Measurements from ENCODE around the gene ILKAP. TPM values are rescaled to one million over a fixed set of nuclear protein-coding genes. Genes with fewer than 3 reads are reported as not detected.

ILKAP gene
- total and polyA plus RNA-seq, 4 experiments from 2014 or later: 44.4 to 87.8 (median 63.2) TPM

GRCh38 chr2:238154570-238154969 is 48.9 kb downstream of the ILKAP start:
- Mint-ChIP-seq H3K4me1 (peaks cover 4 to 5% (median 4%) of the 10 kb centered on the region in 4 donors), H3K27ac (no peak overlapping the region), H3K36me3 (no peaks in the 10 kb centered on the region), H3K9me3 (peaks cover 0 to 2% (median 0%) of the 10 kb centered on the region in 8 donors), H3K4me3 (no peak overlapping the region), H3K27me3 (peaks cover 3 to 4% of the 10 kb centered on the region in 2 donors)
- Histone ChIP-seq H3K9me3 (ENCODE audit: control insufficient read depth in 1 of 2, low read length in 2 of 2) (no peaks in the 10 kb centered on the region), H3K27ac (ENCODE audit: low read depth, low read length) (no peak overlapping the region), H3K36me3 (ENCODE audit: insufficient read depth, low read length) (no peaks in the 10 kb centered on the region), H3K4me1 (ENCODE audit: insufficient read depth, low read length) (peaks cover 4% of the 10 kb centered on the region), H3K4me3 (ENCODE audit: low read length in 2 of 2) (no peak overlapping the region), H3K27me3 (ENCODE audit: insufficient read depth, low read length) (peaks cover 4% of the 10 kb centered on the region)
- DNase-seq: no peak
- intact Hi-C loops (cut with micrococcal nuclease): no loop called here
- POLR2A ChIA-PET (ENCODE audit: partially characterized antibody): no interaction called here
- CTCF ChIA-PET (ENCODE audit: partially characterized antibody): interaction anchor here (1.4 kb wide), 1 partner anchor 133 kb away, joined by 3 read pairs; the partner anchor contains the start of gene PER2

DNA sequence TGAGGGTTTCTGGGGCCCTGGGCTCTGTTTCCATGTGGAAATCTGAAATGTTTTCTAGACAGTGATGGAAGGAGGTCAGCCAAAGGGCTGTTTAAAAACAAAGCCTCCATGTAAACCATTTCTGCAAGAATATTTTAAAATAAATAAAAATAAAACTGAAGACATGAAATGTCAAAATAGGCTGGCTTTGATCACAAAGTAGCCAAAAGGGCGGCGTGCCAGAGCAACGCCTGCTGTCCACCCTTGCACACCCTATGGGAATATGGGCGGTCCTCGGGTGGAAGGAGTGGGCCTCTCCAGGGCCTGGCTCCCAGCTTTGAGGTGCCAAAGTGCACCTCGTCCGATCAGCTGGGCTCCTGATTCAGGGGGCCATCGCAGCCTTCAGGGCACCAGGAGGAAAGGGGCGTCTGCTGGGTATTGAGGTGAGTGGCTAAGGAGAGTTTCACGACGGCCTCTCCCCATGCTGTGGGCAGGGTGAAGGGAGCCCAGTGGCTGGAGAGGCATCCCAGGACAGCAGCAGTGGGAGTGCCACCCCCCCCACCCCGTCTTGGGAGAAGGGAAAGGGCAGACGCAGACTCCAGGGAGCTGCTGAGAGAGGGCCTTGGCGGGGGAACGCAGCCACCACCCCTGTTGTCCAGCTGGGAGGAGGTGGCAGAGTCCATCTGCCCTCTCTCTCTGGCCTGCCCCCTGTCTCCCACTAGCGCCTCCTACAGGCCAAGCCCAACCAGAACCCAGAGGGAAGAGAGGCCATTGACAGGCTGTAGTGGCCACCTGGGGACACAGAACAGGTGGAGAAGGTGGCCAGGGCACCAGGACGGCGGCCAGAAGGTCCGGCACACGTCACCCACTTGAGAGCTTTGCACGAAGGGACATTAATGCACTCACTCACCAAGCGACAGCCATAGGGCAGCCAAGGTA is 50.5 kb downstream of the ILKAP start:
- Histone ChIP-seq H3K27me3 (ENCODE audit: insufficient read depth, low read length) (no peaks in the 10 kb centered on the region), H3K4me3 (ENCODE audit: low read length in 2 of 2) (no peak overlapping the region), H3K4me1 (ENCODE audit: insufficient read depth, low read length) (no peaks in the 10 kb centered on the region), H3K27ac (ENCODE audit: low read depth, low read length) (no peak overlapping the region), H3K9me3 (ENCODE audit: control insufficient read depth in 1 of 2, low read length in 2 of 2) (no peaks in the 10 kb centered on the region), H3K36me3 (ENCODE audit: insufficient read depth, low read length) (no peaks in the 10 kb centered on the region)
- ChIA-PET CTCF (ENCODE audit: partially characterized antibody) (no interaction called here), POLR2A (ENCODE audit: partially characterized antibody) (no interaction called here)
- intact Hi-C loops (cut with micrococcal nuclease): no loop called here
- Mint-ChIP-seq H3K36me3 (no peaks in the 10 kb centered on the region), H3K4me1 (no peaks in the 10 kb centered on the region), H3K9me3 (peaks cover 0 to 2% (median 0%) of the 10 kb centered on the region in 8 donors), H3K4me3 (no peak overlapping the region), H3K27me3 (no peaks in the 10 kb centered on the region), H3K27ac (no peak overlapping the region)
- DNase-seq: no peak

GRCh38 chr2:238151628-238152235 is 51.8 kb downstream of the ILKAP start:
- H3K27ac Mint-ChIP-seq: no peak overlapping the region
- no peak overlapping the region for H3K27ac ChIP-seq (ENCODE audit: low read depth, low read length)
- ChIA-PET CTCF (ENCODE audit: partially characterized antibody) (no interaction called here), POLR2A (ENCODE audit: partially characterized antibody) (no interaction called here)
- intact Hi-C loops (cut with micrococcal nuclease): no loop called here
- H3K9me3 ChIP-seq (ENCODE audit: control insufficient read depth in 1 of 2, low read length in 2 of 2): no peaks in the 10 kb centered on the region
- H3K4me1 ChIP-seq (ENCODE audit: insufficient read depth, low read length): no peaks in the 10 kb centered on the region
- H3K36me3 Mint-ChIP-seq: no peaks in the 10 kb centered on the region
- no peak for DNase-seq
- no peaks in the 10 kb centered on the region for H3K27me3 ChIP-seq (ENCODE audit: insufficient read depth, low read length)
- H3K4me3 ChIP-seq (ENCODE audit: low read length in 2 of 2): no peak overlapping the region
- peaks cover 0 to 2% (median 0%) of the 10 kb centered on the region in 8 donors for H3K9me3 Mint-ChIP-seq
- H3K4me3 Mint-ChIP-seq: no peak overlapping the region
- no peaks in the 10 kb centered on the region for H3K27me3 Mint-ChIP-seq
- no peaks in the 10 kb centered on the region for H3K4me1 Mint-ChIP-seq
- no peaks in the 10 kb centered on the region for H3K36me3 ChIP-seq (ENCODE audit: insufficient read depth, low read length)

- H3K4me1 ChIP-seq (ENCODE audit: insufficient read depth, low read length): no peaks in the 10 kb centered on the region
- Mint-ChIP-seq H3K9me3 (peaks cover 0 to 2% (median 0%) of the 10 kb centered on the region in 8 donors), H3K4me3 (no peak overlapping the region), H3K27me3 (no peaks in the 10 kb centered on the region), H3K27ac (no peak overlapping the region), H3K36me3 (no peaks in the 10 kb centered on the region), H3K4me1 (no peaks in the 10 kb centered on the region)
- POLR2A ChIA-PET (ENCODE audit: partially characterized antibody): no interaction called here
- no peaks in the 10 kb centered on the region for H3K9me3 ChIP-seq (ENCODE audit: control insufficient read depth in 1 of 2, low read length in 2 of 2)
- H3K27me3 ChIP-seq (ENCODE audit: insufficient read depth, low read length): no peaks in the 10 kb centered on the region
- intact Hi-C loops (cut with micrococcal nuclease): no loop called here
- no peak for DNase-seq
- no peaks in the 10 kb centered on the region for H3K36me3 ChIP-seq (ENCODE audit: insufficient read depth, low read length)
- CTCF ChIA-PET (ENCODE audit: partially characterized antibody): no interaction called here
- H3K4me3 ChIP-seq (ENCODE audit: low read length in 2 of 2): no peak overlapping the region
- no peak overlapping the region for H3K27ac ChIP-seq (ENCODE audit: low read depth, low read length)
These were observed 52.3 kb downstream of the ILKAP start for GRCh38 chr2:238151205-238151604.

DNA sequence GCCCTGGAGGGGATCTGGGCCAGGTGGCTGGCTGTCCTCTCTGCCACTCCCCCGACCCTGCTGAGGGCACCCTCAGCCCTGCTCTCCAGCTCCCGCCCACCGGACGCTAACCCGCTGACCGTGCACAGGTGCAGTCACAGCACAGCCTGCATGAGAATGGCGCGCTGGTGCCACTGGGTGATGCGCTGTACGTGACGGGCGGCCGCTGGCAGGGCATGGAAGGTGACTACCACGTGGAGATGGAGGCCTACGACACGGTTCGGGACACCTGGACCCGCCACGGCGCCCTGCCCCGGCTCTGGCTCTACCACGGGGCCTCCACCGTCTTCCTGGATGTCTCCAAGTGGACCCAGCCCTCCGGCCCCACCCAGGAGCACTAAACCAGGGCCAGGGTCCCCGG is 52.8 kb downstream of the ILKAP start:
- Histone ChIP-seq H3K27ac (ENCODE audit: low read depth, low read length) (no peak overlapping the region), H3K4me1 (ENCODE audit: insufficient read depth, low read length) (no peaks in the 10 kb centered on the region), H3K27me3 (ENCODE audit: insufficient read depth, low read length) (no peaks in the 10 kb centered on the region), H3K4me3 (ENCODE audit: low read length in 2 of 2) (no peak overlapping the region), H3K9me3 (ENCODE audit: control insufficient read depth in 1 of 2, low read length in 2 of 2) (no peaks in the 10 kb centered on the region), H3K36me3 (ENCODE audit: insufficient read depth, low read length) (no peaks in the 10 kb centered on the region)
- CTCF ChIA-PET (ENCODE audit: partially characterized antibody): no interaction called here
- no peak for DNase-seq
- Mint-ChIP-seq H3K4me3 (no peak overlapping the region), H3K36me3 (no peaks in the 10 kb centered on the region), H3K9me3 (peaks cover 0 to 2% (median 0%) of the 10 kb centered on the region in 8 donors), H3K4me1 (no peaks in the 10 kb centered on the region), H3K27me3 (no peaks in the 10 kb centered on the region), H3K27ac (no peak overlapping the region)
- intact Hi-C loops (cut with micrococcal nuclease): no loop called here
- POLR2A ChIA-PET (ENCODE audit: partially characterized antibody): no interaction called here

DNA sequence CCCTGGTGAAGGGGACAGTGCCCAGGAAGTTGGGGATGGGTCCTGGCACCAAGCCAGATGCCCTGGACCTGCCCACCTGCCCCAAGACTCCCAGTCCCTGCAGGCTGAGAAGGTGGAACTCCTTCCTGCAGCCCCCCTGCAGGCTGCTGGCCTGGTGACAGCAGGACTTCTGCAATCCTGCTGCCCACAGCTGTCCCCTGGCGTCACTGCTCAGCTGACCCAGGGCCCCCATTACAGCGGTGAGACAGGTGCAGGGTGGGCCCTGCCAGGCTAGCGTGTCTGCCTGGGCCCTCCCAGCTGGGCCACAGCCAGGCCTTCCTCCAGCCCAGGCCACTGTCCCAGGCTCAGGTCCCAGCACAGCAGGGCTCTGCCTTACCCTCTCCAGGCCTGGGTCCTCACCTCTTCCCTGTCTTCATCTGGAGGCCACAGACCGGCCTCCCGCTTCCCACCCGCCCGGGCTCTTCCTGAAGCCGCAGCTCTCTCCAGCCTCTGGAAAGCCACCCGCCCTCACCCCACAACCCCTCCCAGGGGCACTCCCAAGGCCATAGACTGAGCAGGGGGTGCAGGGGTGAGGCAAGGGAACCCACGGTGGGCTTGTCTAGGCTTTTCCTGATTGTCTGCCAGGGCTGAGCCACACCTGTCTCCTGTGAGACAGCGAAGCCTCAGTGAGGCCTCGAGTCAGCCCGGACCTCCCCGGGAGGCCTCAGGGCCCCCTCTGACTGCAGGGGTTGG is 53.5 kb downstream of the ILKAP start:
- H3K4me3 Mint-ChIP-seq: no peak overlapping the region
- peaks cover 0 to 2% (median 0%) of the 10 kb centered on the region in 8 donors for H3K9me3 Mint-ChIP-seq
- H3K4me1 ChIP-seq (ENCODE audit: insufficient read depth, low read length): no peaks in the 10 kb centered on the region
- intact Hi-C loops (cut with micrococcal nuclease): loop anchor here (5.0 kb wide), 1 partner anchor 573 kb away; no protein-coding TSS in a partner anchor
- H3K36me3 Mint-ChIP-seq: no peaks in the 10 kb centered on the region
- no peaks in the 10 kb centered on the region for H3K27me3 ChIP-seq (ENCODE audit: insufficient read depth, low read length)
- H3K27ac Mint-ChIP-seq: no peak overlapping the region
- no peaks in the 10 kb centered on the region for H3K27me3 Mint-ChIP-seq
- H3K4me3 ChIP-seq (ENCODE audit: low read length in 2 of 2): no peak overlapping the region
- no peak overlapping the region for H3K27ac ChIP-seq (ENCODE audit: low read depth, low read length)
- H3K36me3 ChIP-seq (ENCODE audit: insufficient read depth, low read length): no peaks in the 10 kb centered on the region
- no peak for DNase-seq
- POLR2A ChIA-PET (ENCODE audit: partially characterized antibody): no interaction called here
- CTCF ChIA-PET (ENCODE audit: partially characterized antibody): no interaction called here
- H3K4me1 Mint-ChIP-seq: no peaks in the 10 kb centered on the region
- H3K9me3 ChIP-seq (ENCODE audit: control insufficient read depth in 1 of 2, low read length in 2 of 2): no peaks in the 10 kb centered on the region

GRCh38 chr2:238148981-238149380 is 54.5 kb downstream of the ILKAP start:
- intact Hi-C loops (cut with micrococcal nuclease): loop anchor here (5.0 kb wide), 1 partner anchor 572 kb away; no protein-coding TSS in a partner anchor
- Mint-ChIP-seq H3K36me3 (no peaks in the 10 kb centered on the region), H3K27ac (no peak overlapping the region), H3K27me3 (no peaks in the 10 kb centered on the region), H3K4me1 (peaks cover 0 to 3% (median 0%) of the 10 kb centered on the region in 4 donors), H3K4me3 (no peak overlapping the region), H3K9me3 (peaks cover 0 to 3% (median 0%) of the 10 kb centered on the region in 8 donors)
- no peak overlapping the region for H3K27ac ChIP-seq (ENCODE audit: low read depth, low read length)
- POLR2A ChIA-PET (ENCODE audit: partially characterized antibody): no interaction called here
- no peaks in the 10 kb centered on the region for H3K9me3 ChIP-seq (ENCODE audit: control insufficient read depth in 1 of 2, low read length in 2 of 2)
- no peaks in the 10 kb centered on the region for H3K4me1 ChIP-seq (ENCODE audit: insufficient read depth, low read length)
- DNase-seq: no peak
- H3K27me3 ChIP-seq (ENCODE audit: insufficient read depth, low read length): no peaks in the 10 kb centered on the region
- no peaks in the 10 kb centered on the region for H3K36me3 ChIP-seq (ENCODE audit: insufficient read depth, low read length)
- no peak overlapping the region for H3K4me3 ChIP-seq (ENCODE audit: low read length in 2 of 2)
- CTCF ChIA-PET (ENCODE audit: partially characterized antibody): no interaction called here
